RWPE1 (cell line): ENCODE data around the gene NFATC4.
"Not testable (repeated sequence)": the region's sequence is repeated elsewhere in the genome, so short reads cannot be mapped to it uniquely, and the experiment has no call there.

Experiments
- CTCF ChIA-PET: fragments of 350-600 bp; sonication (Branson Sonifier 250); formaldehyde crosslinking; extraction: SDS; loops from one replicate; lab custom pipeline; 2021; lab: Yijun Ruan, JAX
- POLR2A ChIA-PET: fragments of 400-600 bp; formaldehyde crosslinking; extraction: SDS; loops from one replicate; lab custom pipeline; 2020; ENCODE audit warnings: antibody characterized with exemption; ENCODE audit not compliant: low non-redundant PET; lab: Yijun Ruan, JAX
- DNase-seq: peaks from one replicate; pipeline ENCODE4 v3.0.0; 2012; ENCODE audit warnings: low spot score
- H3K27ac ChIP-seq: fragments of 450-650 bp; 2 replicates; pipeline ENCODE4 v1.5.1; 2017
- TF ChIP-seq, protein P1 (sequence below): fragments of 450-650 bp; conservative IDR thresholded peaks from 2 replicates; pipeline ENCODE4 v1.5.1; 2017; ENCODE audit warnings: low read depth, mild to moderate bottlenecking

The NFATC4 gene

DNA sequence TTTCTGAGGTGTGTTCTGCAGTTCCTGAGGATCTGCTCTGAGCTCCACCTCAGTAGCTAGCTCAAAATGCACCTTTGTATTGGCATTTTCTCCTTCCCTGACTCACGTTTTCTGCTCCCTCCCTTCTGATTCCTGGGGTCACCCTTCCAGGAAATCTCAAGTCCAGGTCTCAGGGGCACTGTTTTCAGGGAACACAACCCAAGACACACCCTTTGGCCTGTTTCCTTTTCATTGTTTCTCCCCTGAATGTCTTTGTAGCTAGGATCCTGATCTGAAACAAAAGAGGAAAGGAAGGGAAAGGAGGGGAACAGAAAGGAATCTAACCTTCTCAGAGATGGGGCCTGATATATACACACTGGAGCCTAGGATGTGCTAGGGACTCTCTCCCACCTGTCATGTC is 20.9 kb upstream of the NFATC4 start:
- TF ChIP-seq, protein P1, sequence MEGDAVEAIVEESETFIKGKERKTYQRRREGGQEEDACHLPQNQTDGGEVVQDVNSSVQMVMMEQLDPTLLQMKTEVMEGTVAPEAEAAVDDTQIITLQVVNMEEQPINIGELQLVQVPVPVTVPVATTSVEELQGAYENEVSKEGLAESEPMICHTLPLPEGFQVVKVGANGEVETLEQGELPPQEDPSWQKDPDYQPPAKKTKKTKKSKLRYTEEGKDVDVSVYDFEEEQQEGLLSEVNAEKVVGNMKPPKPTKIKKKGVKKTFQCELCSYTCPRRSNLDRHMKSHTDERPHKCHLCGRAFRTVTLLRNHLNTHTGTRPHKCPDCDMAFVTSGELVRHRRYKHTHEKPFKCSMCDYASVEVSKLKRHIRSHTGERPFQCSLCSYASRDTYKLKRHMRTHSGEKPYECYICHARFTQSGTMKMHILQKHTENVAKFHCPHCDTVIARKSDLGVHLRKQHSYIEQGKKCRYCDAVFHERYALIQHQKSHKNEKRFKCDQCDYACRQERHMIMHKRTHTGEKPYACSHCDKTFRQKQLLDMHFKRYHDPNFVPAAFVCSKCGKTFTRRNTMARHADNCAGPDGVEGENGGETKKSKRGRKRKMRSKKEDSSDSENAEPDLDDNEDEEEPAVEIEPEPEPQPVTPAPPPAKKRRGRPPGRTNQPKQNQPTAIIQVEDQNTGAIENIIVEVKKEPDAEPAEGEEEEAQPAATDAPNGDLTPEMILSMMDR = no peak
- DNase-seq = no peak
- ChIA-PET CTCF (interaction anchor here (1.0 to 2.4 kb wide), 2 partner anchors 14 to 104 kb away, joined by 3 to 10 read pairs; no protein-coding TSS in a partner anchor), POLR2A (interaction anchor here (0.5 kb wide), 1 partner anchor 20 kb away, joined by 7 read pairs; no protein-coding TSS in a partner anchor)
- H3K27ac ChIP-seq = no peak overlapping the region

DNA sequence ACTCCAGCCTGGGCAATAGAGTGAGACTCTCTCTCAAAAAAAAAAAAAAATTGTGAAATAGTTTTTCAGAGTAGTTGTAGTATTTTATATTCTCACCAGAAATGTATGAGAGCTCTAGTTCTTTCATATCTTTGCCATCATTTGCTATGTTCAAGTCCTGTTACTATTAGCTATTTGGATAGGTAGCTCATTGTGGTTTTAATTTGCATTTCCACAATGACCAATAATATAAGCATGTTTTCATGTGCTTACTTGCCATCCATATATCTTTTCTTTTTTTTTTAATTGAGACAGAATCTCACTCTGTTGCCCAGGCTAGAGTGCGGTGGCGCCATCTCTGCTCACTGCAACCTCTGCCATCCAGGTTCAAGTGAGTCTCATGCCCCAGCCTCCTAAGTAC is 19.8 kb upstream of the NFATC4 start:
- CTCF ChIA-PET = interaction anchor here (0.6 to 2.4 kb wide), 4 partner anchors 8 to 83 kb away, joined by 3 to 10 read pairs (median 5); no protein-coding TSS in a partner anchor
- POLR2A ChIA-PET = no interaction called here

DNA sequence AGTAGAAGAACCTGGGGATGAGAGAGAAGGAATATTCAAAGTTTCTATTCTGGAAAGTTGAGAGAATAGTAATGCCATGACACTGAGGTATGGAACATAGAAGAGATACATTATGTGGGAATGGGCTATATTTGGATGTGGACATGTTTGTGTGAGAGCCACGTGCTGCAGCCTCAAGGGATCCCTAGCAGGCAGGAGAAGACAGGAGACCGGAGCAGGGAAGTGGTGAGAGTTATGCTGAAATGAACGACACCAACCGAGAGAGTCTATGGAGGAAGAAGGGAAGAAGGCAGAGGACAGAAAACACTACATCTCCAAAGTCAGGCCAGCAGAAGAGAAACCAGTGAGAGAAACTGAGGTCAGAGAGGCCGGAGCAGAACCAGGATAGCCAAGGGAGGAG is 18.2 kb upstream of the NFATC4 start:
- ChIA-PET POLR2A (no interaction called here), CTCF (interaction anchor here (0.6 to 1.0 kb wide), 2 partner anchors 41 to 82 kb away, joined by 3 to 4 read pairs; no protein-coding TSS in a partner anchor)
- no peak overlapping the region for H3K27ac ChIP-seq
- DNase-seq = no peak
- TF ChIP-seq, protein P1 = no peak

More for the DNA sequence above, 19.8 kb upstream of the NFATC4 start:
- no peak for DNase-seq
- TF ChIP-seq, protein P1 = no peak
- H3K27ac ChIP-seq = no peak overlapping the region

DNA sequence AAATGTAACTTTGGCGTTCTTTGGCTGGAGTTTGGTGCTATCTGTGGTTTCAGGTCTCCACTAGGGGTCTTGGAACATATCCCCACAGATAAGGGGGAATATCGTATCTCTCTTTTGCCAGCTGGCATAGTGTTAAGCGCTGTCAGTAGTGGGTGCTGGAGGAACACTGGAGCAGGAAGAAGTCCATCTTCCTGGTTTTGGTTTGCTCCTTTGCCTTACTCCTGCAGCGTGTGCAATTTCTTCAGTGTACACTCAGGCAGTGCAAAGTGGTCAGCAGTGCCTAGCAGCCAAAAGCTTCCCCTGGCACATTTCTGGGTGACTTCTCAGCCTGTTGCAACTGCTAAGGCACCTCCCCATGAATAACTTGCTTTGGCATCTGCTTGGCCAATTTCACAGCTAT is 16.5 kb upstream of the NFATC4 start:
- TF ChIP-seq, protein P1 = no peak
- no peak overlapping the region for H3K27ac ChIP-seq
- ChIA-PET CTCF (interaction anchor here (1.0 to 1.2 kb wide), 2 partner anchors 18 to 80 kb away, joined by 3 to 4 read pairs; no protein-coding TSS in a partner anchor), POLR2A (no interaction called here)
- no peak for DNase-seq

DNA sequence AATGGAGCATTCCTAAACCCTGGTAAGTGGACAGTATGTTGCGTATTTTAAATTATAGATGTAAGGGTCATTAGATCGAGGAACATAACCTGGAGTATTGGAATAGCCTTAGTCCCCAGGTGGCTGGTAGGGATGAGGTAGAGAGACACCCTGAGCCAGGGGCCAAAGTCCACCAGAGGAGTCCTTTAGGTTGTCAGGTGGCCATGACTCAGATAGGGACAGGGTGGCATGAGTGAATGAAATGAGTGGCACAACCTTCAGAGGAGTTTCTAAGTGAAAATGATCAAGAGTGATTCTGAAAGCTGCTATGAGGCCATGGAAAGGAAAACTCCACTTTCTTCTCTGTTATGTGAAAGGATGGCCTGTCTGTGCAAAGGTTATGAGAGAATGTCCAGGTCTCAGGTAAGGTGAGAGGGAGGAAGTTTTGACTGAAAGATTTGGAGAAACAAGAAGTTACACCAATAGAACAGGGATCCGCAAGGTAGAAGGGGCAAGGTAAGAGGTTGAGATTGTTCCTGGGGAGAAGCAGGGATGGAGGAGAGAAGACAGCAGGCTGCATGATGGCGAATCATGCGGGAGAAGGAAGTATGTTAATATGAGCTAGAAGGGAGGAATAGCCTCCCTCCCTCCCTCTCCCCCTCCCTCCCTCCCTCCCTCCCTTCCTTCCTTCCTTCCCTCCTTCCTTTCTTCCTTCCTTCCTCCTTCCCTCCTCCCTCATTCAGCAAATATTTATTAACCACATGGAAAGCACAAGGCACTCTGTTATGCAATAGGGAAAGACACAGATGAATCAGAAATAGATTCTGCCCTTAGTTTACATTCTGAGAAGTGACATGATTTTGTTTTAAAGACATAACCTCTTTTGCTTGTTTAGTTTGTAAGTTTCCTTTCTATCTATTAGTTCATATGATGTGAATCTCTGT is 14.2 kb upstream of the NFATC4 start:
- no peak overlapping the region for H3K27ac ChIP-seq
- no peak for DNase-seq
- TF ChIP-seq, protein P1 = no peak
- POLR2A ChIA-PET = no interaction called here
- CTCF ChIA-PET = no interaction called here

DNA sequence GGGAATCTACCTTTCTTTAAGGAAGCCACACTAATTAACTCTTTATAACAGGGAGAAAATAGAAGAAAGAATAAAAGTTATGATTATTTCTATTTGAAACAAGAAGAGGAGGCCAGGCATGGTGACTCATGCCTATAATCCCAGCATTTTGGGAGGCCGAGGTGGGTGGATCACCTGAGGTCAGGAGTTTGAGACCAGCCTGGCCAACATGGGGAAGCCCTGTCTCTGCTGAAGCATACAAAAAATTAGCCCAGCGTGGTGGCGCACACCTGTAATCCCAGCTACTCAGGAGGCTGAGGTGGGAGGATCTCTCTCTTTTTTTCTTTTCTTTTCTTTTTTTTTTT is 13.5 kb upstream of the NFATC4 start:
- POLR2A ChIA-PET = not testable (repeated sequence)

DNA sequence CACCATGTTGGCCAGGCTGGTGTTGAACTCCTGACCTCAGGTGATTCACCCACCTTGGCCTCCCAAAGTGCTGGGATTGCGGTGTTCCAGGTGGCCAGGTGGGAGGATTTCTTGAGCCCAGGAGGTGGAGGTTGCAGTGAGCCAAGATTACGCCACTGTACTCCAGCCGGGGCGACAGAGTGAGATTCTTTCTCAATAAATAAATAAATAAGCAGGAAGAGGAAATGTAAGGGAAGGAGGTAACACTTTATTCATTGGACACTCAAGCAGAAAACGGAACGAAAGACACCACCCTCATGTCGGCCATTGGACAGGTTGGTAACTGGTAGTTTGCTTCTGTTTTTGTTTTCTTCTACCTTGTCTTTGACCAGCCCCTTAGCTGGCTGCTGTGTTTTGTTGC is 13.0 kb upstream of the NFATC4 start:
- no peak for DNase-seq
- no peak overlapping the region for H3K27ac ChIP-seq
- POLR2A ChIA-PET = no interaction called here
- CTCF ChIA-PET = no interaction called here
- TF ChIP-seq, protein P1 = no peak

More for the DNA sequence above, 13.5 kb upstream of the NFATC4 start:
- DNase-seq, CTCF ChIA-PET, H3K27ac ChIP-seq: not testable (repeated sequence)
